Activated CD8-positive, alpha-beta T cell treated with anti-CD3 and anti-CD28 coated beads for 36 hours (primary cell): ENCODE results near the gene VGLL3. TPM values are rescaled to one million over a fixed set of nuclear protein-coding genes. Genes with fewer than 3 reads are reported as not detected.

Source experiments
- ATAC-seq: fragments of 200-7000 bp; cut with Tn5 transposase; one replicate; pipeline ENCODE4 v1.10.0; 2021; ENCODE audit warnings: mild to moderate bottlenecking, moderate library complexity
- CTCF ChIA-PET: fragments of 350-600 bp; sonication (Branson Sonifier 250); formaldehyde crosslinking; loops from one replicate; lab custom pipeline; 2021; ENCODE audit warnings: antibody characterized with exemption; lab: Charles Lee
- POLR2A ChIA-PET: fragments of 350-600 bp; sonication (Branson Sonifier 250); formaldehyde crosslinking; loops from one replicate; lab custom pipeline; 2021; ENCODE audit warnings: antibody characterized with exemption; lab: Charles Lee
- DNase-seq: peaks from one replicate; pipeline ENCODE4 v3.0.0-alpha.2; 2020
- H3K27ac Mint-ChIP-seq: one replicate; pipeline ENCODE4 v1.8.0; 2021; ENCODE audit warnings: mild to moderate bottlenecking, mixed read lengths
- H3K27me3 Mint-ChIP-seq: one replicate; pipeline ENCODE4 v1.8.0; 2021; ENCODE audit warnings: mixed read lengths
- H3K36me3 Mint-ChIP-seq: one replicate; pipeline ENCODE4 v1.8.0; 2021; ENCODE audit warnings: low read depth, mixed read lengths
- H3K4me1 Mint-ChIP-seq: one replicate; pipeline ENCODE4 v1.8.0; 2021; ENCODE audit warnings: low read depth, mixed read lengths
- H3K4me3 Mint-ChIP-seq: one replicate; pipeline ENCODE4 v1.8.0; 2021; ENCODE audit warnings: mild to moderate bottlenecking, moderate library complexity, mixed read lengths
- H3K9me3 Mint-ChIP-seq: one replicate; pipeline ENCODE4 v1.8.0; 2021; ENCODE audit warnings: mixed read lengths
- CTCF ChIP-seq: fragments of 200-600 bp; IDR thresholded peaks from one replicate; pipeline ENCODE4 v1.8.0; 2022; ENCODE audit warnings: antibody characterized with exemption, mild to moderate bottlenecking
- intact Hi-C: fragments of 100-400 bp; cut with micrococcal nuclease; formaldehyde crosslinking; loops from one replicate; pipeline ENCODE4 v1.10.0; 2022
- total RNA-seq, 2 experiments: library from RNA; stranded (reverse); gene quantifications; one replicate each; pipeline ENCODE4 v1.2.3, GENCODE V29; 2021

VGLL3 gene
- total RNA-seq, 2 experiments from 2014 or later, result not detected

- no peak for TF ChIP-seq CTCF
- H3K9me3 Mint-ChIP-seq, result peaks cover 2% of the 10 kb centered on the region
- H3K4me1 Mint-ChIP-seq, result no peaks in the 10 kb centered on the region
- H3K27me3 Mint-ChIP-seq, result no peaks in the 10 kb centered on the region
- H3K27ac Mint-ChIP-seq, result no peak overlapping the region
- no peaks in the 10 kb centered on the region for H3K36me3 Mint-ChIP-seq
- no peak for ATAC-seq
- DNase-seq, result no peak
- no peak overlapping the region for H3K4me3 Mint-ChIP-seq
- POLR2A ChIA-PET, result no interaction called here
- intact Hi-C loops, result no loop called here
- CTCF ChIA-PET, result no interaction called here
Measured at GRCh38 chr3:86937306-86937791, 53.6 kb downstream of the VGLL3 start.

GRCh38 chr3:86934851-86935250 is 56.1 kb downstream of the VGLL3 start:
- Mint-ChIP-seq H3K4me3 (no peak overlapping the region), H3K9me3 (peaks cover 2% of the 10 kb centered on the region), H3K4me1 (no peaks in the 10 kb centered on the region), H3K36me3 (no peaks in the 10 kb centered on the region), H3K27ac (no peak overlapping the region), H3K27me3 (no peaks in the 10 kb centered on the region)
- DNase-seq (no peak), ATAC-seq (no peak)
- POLR2A ChIA-PET, result no interaction called here
- CTCF ChIA-PET, result no interaction called here
- no peak for TF ChIP-seq CTCF
- intact Hi-C loops, result no loop called here

GRCh38 chr3:86930831-86931230 is 60.1 kb downstream of the VGLL3 start:
- Mint-ChIP-seq H3K4me1 (no peaks in the 10 kb centered on the region), H3K27ac (no peak overlapping the region), H3K9me3 (peaks cover 5% of the 10 kb centered on the region), H3K27me3 (no peaks in the 10 kb centered on the region), H3K36me3 (no peaks in the 10 kb centered on the region), H3K4me3 (no peak overlapping the region)
- intact Hi-C loops, result no loop called here
- no peak for DNase-seq
- TF ChIP-seq CTCF, result no peak
- CTCF ChIA-PET, result no interaction called here
- POLR2A ChIA-PET, result no interaction called here
- no peak for ATAC-seq

- TF ChIP-seq CTCF, result no peak
- Mint-ChIP-seq H3K4me1 (no peaks in the 10 kb centered on the region), H3K36me3 (no peaks in the 10 kb centered on the region), H3K27ac (no peak overlapping the region), H3K27me3 (no peaks in the 10 kb centered on the region), H3K4me3 (no peak overlapping the region), H3K9me3 (peaks cover 5% of the 10 kb centered on the region)
- ChIA-PET POLR2A (no interaction called here), CTCF (no interaction called here)
- intact Hi-C loops, result no loop called here
- ATAC-seq (no peak), DNase-seq (no peak)
Measured at GRCh38 chr3:86930181-86930580, 60.8 kb downstream of the VGLL3 start.

- ChIA-PET CTCF (no interaction called here), POLR2A (interaction anchor here (0.6 kb wide), 1 partner anchor 112 kb away, joined by 7 read pairs; no protein-coding TSS in a partner anchor)
- H3K9me3 Mint-ChIP-seq, result peaks cover 5% of the 10 kb centered on the region
- H3K4me3 Mint-ChIP-seq, result no peak overlapping the region
- no peak overlapping the region for H3K27ac Mint-ChIP-seq
- no peak for DNase-seq
- no peaks in the 10 kb centered on the region for H3K4me1 Mint-ChIP-seq
- ATAC-seq, result no peak
- intact Hi-C loops, result no loop called here
- no peaks in the 10 kb centered on the region for H3K27me3 Mint-ChIP-seq
- H3K36me3 Mint-ChIP-seq, result no peaks in the 10 kb centered on the region
- TF ChIP-seq CTCF, result no peak
Measured at GRCh38 chr3:86929046-86929445, 61.9 kb downstream of the VGLL3 start.
